COLO668 (cell line): ENCODE results near the gene ATG10.
"Not testable (repeated sequence)": the region's sequence is repeated elsewhere in the genome, so short reads cannot be mapped to it uniquely, and the experiment has no call there.

Source experiments
- DNase-seq: peaks from one replicate; lab custom pipeline; 2025; ENCODE audit not compliant: unreplicated experiment; lab: John Stamatoyannopoulos, UW

ATG10 gene

GRCh38 chr5:82045554-82046275 lies 73.9 kb downstream of the ATG10 start:
- no peak for DNase-seq

- no peak for DNase-seq
Measured at GRCh38 chr5:82046276-82046647, 74.4 kb downstream of the ATG10 start.

GRCh38 chr5:82050955-82051354 lies 79.1 kb downstream of the ATG10 start:
- DNase-seq = no peak

GRCh38 chr5:82054004-82054710 lies 82.3 kb downstream of the ATG10 start:
- no peak for DNase-seq

GRCh38 chr5:82057051-82057450 lies 85.2 kb downstream of the ATG10 start:
- DNase-seq = no peak

- DNase-seq = no peak
Measured at GRCh38 chr5:82058710-82059109, 86.9 kb downstream of the ATG10 start.

- DNase-seq = no peak
Measured at GRCh38 chr5:82066791-82067190, 95.0 kb downstream of the ATG10 start.

- not testable (repeated sequence) for DNase-seq
Measured at GRCh38 chr5:82068042-82068441, 96.2 kb downstream of the ATG10 start.

GRCh38 chr5:82068723-82069122 lies 96.9 kb downstream of the ATG10 start:
- no peak for DNase-seq

GRCh38 chr5:82072138-82072537 lies 100.3 kb downstream of the ATG10 start:
- DNase-seq = no peak

GRCh38 chr5:82073179-82073578 lies 101.4 kb downstream of the ATG10 start:
- no peak for DNase-seq

GRCh38 chr5:82074950-82075349 lies 103.1 kb downstream of the ATG10 start:
- DNase-seq = no peak

GRCh38 chr5:82077496-82077895 lies 105.7 kb downstream of the ATG10 start:
- no peak for DNase-seq

GRCh38 chr5:82091617-82092016 lies 119.8 kb downstream of the ATG10 start:
- DNase-seq = no peak

GRCh38 chr5:82095536-82095935 lies 123.7 kb downstream of the ATG10 start:
- DNase-seq = no peak

- DNase-seq = no peak
Measured at GRCh38 chr5:82096249-82096648, 124.4 kb downstream of the ATG10 start.

- DNase-seq = no peak
Measured at GRCh38 chr5:82100303-82101077, 128.7 kb downstream of the ATG10 start.

- no peak for DNase-seq
Measured at GRCh38 chr5:82104872-82105271, 133.0 kb downstream of the ATG10 start.

- DNase-seq = no peak
Measured at GRCh38 chr5:82105457-82105856, 133.6 kb downstream of the ATG10 start.

GRCh38 chr5:82106207-82106606 lies 134.4 kb downstream of the ATG10 start:
- DNase-seq = no peak

GRCh38 chr5:82106756-82107155 lies 134.9 kb downstream of the ATG10 start:
- DNase-seq = no peak

GRCh38 chr5:82107267-82107666 lies 135.4 kb downstream of the ATG10 start:
- DNase-seq = no peak
